Endothelial cell of umbilical vein (primary cell): Measurements from ENCODE around the gene DNASE1. TPM values are rescaled to one million over a fixed set of nuclear protein-coding genes. Genes with fewer than 3 reads are reported as not detected.

Experiments used
- BruUV-seq: library from RNA; stranded (reverse); fragments of 400-500 nt; replicated peaks from 2 replicates; lab custom pipeline; 2021; lab: Mats Ljungman, UMichigan
- CTCF ChIA-PET: fragments of 300-600, 350-600 bp; sonication (Branson Sonifier 250); formaldehyde crosslinking; loops from one replicate; lab custom pipeline; 2021; ENCODE audit warnings: antibody characterized with exemption, inconsistent platforms; lab: Charles Lee
- POLR2A ChIA-PET: fragments of 300-600, 350-600 bp; sonication (Branson Sonifier 250); formaldehyde crosslinking; loops from one replicate; lab custom pipeline; 2021; ENCODE audit warnings: antibody characterized with exemption, inconsistent platforms; lab: Charles Lee
- DNase-seq: peaks from one replicate; pipeline ENCODE4 v3.0.0-alpha.2; 2011; ENCODE audit warnings: low read depth, low spot score
- FAIRE-seq: peaks from 2 replicates; lab custom pipeline; 2011; peaks lifted over from hg19 to GRCh38; lab: Jason Lieb, UNC
- H2AFZ ChIP-seq: 2 replicates; pipeline ENCODE4 v1.6.0; 2012; ENCODE audit warnings: low read depth, low read length, control low read depth, inconsistent platforms
- H3K27ac ChIP-seq: 2 replicates; pipeline ENCODE4 v1.5.1; 2011; ENCODE audit warnings: low read depth, mild to moderate bottlenecking, control low read depth, low read length, moderate library complexity; ENCODE audit not compliant: insufficient read depth
- H3K27me3 ChIP-seq, 2 experiments: 2 replicates each; pipeline versions ENCODE4 v1.6.0 to v1.6.1; 2011; ENCODE audit warnings: low read length in 2 of 2, mixed read lengths in 1 of 2; ENCODE audit not compliant: control insufficient read depth in 2 of 2, insufficient read depth in 2 of 2
- H3K36me3 ChIP-seq, 2 experiments: 2 replicates in 1 of 2; 3 replicates in 1 of 2; pipeline ENCODE4 v1.5.1; 2011; ENCODE audit warnings: low read length in 2 of 2, mild to moderate bottlenecking in 1 of 2, moderate library complexity in 1 of 2; ENCODE audit not compliant: control insufficient read depth in 2 of 2, insufficient read depth in 2 of 2; ENCODE audit errors: extremely low read depth in 1 of 2
- H3K4me1 ChIP-seq: 3 replicates; pipeline ENCODE4 v1.5.1; 2011; ENCODE audit warnings: mild to moderate bottlenecking, low read length; ENCODE audit not compliant: control insufficient read depth, insufficient read depth; ENCODE audit errors: extremely low read depth
- H3K4me2 ChIP-seq: 2 replicates; pipeline ENCODE4 v1.6.1; 2011; ENCODE audit warnings: low read length, control low read depth, mixed read lengths; ENCODE audit not compliant: insufficient read depth
- H3K4me3 ChIP-seq, 3 experiments: fragments of 200-600 bp in 1 of 3; sonication (generic), shearing (Covaris generic) in 1 of 3; replicated peaks in 1 of 3; 2 replicates each; pipeline ENCODE4 v1.5.1; 2011 to 2016; ENCODE audit warnings: control low read depth in 3 of 3, low read length in 3 of 3, mild to moderate bottlenecking in 2 of 3, inconsistent platforms in 1 of 3, low read depth in 1 of 3, moderate library complexity in 1 of 3; ENCODE audit not compliant: insufficient read depth in 1 of 3
- H3K79me2 ChIP-seq: 2 replicates; pipeline ENCODE4 v1.6.0; 2012; ENCODE audit warnings: low read length, inconsistent platforms; ENCODE audit not compliant: control insufficient read depth, insufficient read depth
- H3K9ac ChIP-seq: replicated peaks from 2 replicates; pipeline ENCODE3; 2011; ENCODE audit warnings: low read length, control low read depth; ENCODE audit not compliant: insufficient read depth; ENCODE audit errors: extremely low read depth
- H3K9me1 ChIP-seq: replicated peaks from 3 replicates; pipeline ENCODE4 v1.6.0; 2011; ENCODE audit warnings: mild to moderate bottlenecking, low read length; ENCODE audit not compliant: control insufficient read depth, insufficient read depth; ENCODE audit errors: extremely low read depth
- H3K9me3 ChIP-seq: replicated peaks from 2 replicates; pipeline ENCODE4 v1.5.1; 2012; ENCODE audit warnings: low read length, inconsistent platforms; ENCODE audit not compliant: control insufficient read depth, insufficient read depth
- H4K20me1 ChIP-seq: replicated peaks from 2 replicates; pipeline ENCODE3; 2011; ENCODE audit warnings: mild to moderate bottlenecking, low read length; ENCODE audit not compliant: control insufficient read depth, insufficient read depth; ENCODE audit errors: extremely low read depth
- EZH2 ChIP-seq: IDR thresholded peaks from 2 replicates; pipeline ENCODE4 v1.6.1; 2012; ENCODE audit warnings: borderline replicate concordance, low read depth, mild to moderate bottlenecking, moderate library complexity, low read length, inconsistent platforms; ENCODE audit not compliant: severe bottlenecking
- FOS ChIP-seq: IDR thresholded peaks from 2 replicates; pipeline ENCODE4 v1.6.1; 2011; ENCODE audit warnings: mild to moderate bottlenecking, low read length, moderate library complexity, borderline replicate concordance; ENCODE audit not compliant: insufficient read depth
- GATA2 ChIP-seq: IDR thresholded peaks from 2 replicates; pipeline ENCODE4 v1.7.0; 2011; ENCODE audit warnings: low read depth, mild to moderate bottlenecking, moderate library complexity, mixed read lengths, low read length; ENCODE audit not compliant: insufficient read length, insufficient read depth
- JUN ChIP-seq: IDR thresholded peaks from 2 replicates; pipeline ENCODE4 v1.6.1; 2011; ENCODE audit warnings: borderline replicate concordance, low read depth; ENCODE audit not compliant: insufficient read length, insufficient read depth
- MAX ChIP-seq: IDR thresholded peaks from 2 replicates; pipeline ENCODE4 v1.6.1; 2011; ENCODE audit not compliant: insufficient read depth, insufficient read length
- POLR2A ChIP-seq: IDR thresholded peaks from 2 replicates; pipeline ENCODE4 v1.6.1; 2012; ENCODE audit warnings: low read depth, mild to moderate bottlenecking, control low read depth, low read length
- POLR2AphosphoS5 ChIP-seq: IDR thresholded peaks from 2 replicates; pipeline ENCODE4 v1.6.1; 2012; ENCODE audit warnings: low read depth, mild to moderate bottlenecking, control low read depth, low read length, moderate library complexity; ENCODE audit not compliant: insufficient read depth
- dilution Hi-C: fragments of 300-500 bp; cut with MboI; formaldehyde crosslinking; loops from one replicate; pipeline ENCODE4 v1.15.0; 2019; ENCODE audit warnings: low sequenced_read_pairs; ENCODE audit not compliant: extremely low pct_ligation_motif_present
- intact Hi-C: fragments of 100-400 bp; cut with micrococcal nuclease; formaldehyde crosslinking; loops from one replicate; pipeline ENCODE4 v1.10.0; 2022
- polyA plus RNA-seq, 4 experiments: library from polyadenylated mRNA; depleted of rRNA in 3 of 4; stranded (reverse) in 3 of 4; unstranded in 1 of 4; fragments of >200 nt; gene quantifications; 2 replicates each; pipeline versions ENCODE4 v1.2.1 to v1.2.3, GENCODE V29; 2011 to 2012; ENCODE audit warnings: missing spikeins in 1 of 4
- total RNA-seq: library from RNA; stranded (reverse); gene quantifications from 2 replicates; pipeline ENCODE4 v1.2.3, GENCODE V29; 2021
- TF ChIP-seq, protein P1 (sequence below), 2 donors: IDR thresholded peaks; 1 replicate in 1 of 2; 2 replicates in 1 of 2; pipeline ENCODE4 v1.5.1; 2011; ENCODE audit warnings: low read length in 2 of 2, mild to moderate bottlenecking in 2 of 2, moderate library complexity in 2 of 2, control low read depth in 1 of 2, inconsistent platforms in 1 of 2, low read depth in 1 of 2; ENCODE audit not compliant: insufficient read depth in 1 of 2; ENCODE audit errors: extremely low read depth in 1 of 2

Gene DNASE1
- total and polyA plus RNA-seq, 2 donors (not counting 3 experiments of a cell fraction or from before 2014, with no cell fraction given) = 11.1 to 13.5 TPM

DNA sequence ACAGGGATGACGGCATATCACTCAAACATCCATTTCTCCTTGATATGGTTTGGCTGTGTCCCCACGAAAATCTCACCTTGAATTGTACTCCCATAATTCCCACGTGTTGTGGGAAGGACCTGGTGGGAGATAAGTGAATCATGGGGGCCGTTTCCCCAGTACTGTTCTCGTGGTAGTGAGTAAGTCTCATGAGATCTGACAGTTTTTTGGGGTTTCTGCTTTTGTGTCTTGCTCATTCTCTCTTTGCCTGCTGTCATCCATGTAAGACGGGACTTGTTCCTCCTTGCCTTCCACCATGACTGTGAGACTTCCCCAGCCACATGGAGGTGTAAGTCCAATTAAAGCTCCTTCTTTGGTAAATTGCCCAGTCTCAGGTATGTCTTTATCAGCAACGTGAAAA, 32.5 kb downstream of the DNASE1 start:
- DNase-seq = no peak
- no peak for FAIRE-seq
- peaks cover 4 to 7% of the 10 kb centered on the region in 2 experiments for H3K36me3 ChIP-seq
- no peaks in the 10 kb centered on the region for H3K9me3 ChIP-seq
- no peak for TF ChIP-seq JUN
- no peak for TF ChIP-seq MAX
- TF ChIP-seq, protein P1, sequence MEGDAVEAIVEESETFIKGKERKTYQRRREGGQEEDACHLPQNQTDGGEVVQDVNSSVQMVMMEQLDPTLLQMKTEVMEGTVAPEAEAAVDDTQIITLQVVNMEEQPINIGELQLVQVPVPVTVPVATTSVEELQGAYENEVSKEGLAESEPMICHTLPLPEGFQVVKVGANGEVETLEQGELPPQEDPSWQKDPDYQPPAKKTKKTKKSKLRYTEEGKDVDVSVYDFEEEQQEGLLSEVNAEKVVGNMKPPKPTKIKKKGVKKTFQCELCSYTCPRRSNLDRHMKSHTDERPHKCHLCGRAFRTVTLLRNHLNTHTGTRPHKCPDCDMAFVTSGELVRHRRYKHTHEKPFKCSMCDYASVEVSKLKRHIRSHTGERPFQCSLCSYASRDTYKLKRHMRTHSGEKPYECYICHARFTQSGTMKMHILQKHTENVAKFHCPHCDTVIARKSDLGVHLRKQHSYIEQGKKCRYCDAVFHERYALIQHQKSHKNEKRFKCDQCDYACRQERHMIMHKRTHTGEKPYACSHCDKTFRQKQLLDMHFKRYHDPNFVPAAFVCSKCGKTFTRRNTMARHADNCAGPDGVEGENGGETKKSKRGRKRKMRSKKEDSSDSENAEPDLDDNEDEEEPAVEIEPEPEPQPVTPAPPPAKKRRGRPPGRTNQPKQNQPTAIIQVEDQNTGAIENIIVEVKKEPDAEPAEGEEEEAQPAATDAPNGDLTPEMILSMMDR (IDR thresholded peaks at IDR 0.05; ENCODE audit: extremely low read depth in 1 of 2, insufficient read depth in 1 of 2, low read depth in 1 of 2, low read length in 2 of 2) = no peak
- no peak for TF ChIP-seq GATA2
- no peak for TF ChIP-seq EZH2
- TF ChIP-seq POLR2AphosphoS5 = no peak
- no peak for TF ChIP-seq POLR2A
- no peak for TF ChIP-seq FOS
- H3K4me3 ChIP-seq = no peak overlapping the region
- POLR2A ChIA-PET = interaction anchor here (0.7 kb wide), 1 partner anchor 64 kb away, joined by 6 read pairs; no protein-coding TSS in a partner anchor
- H3K9ac ChIP-seq = no peak overlapping the region
- H3K27me3 ChIP-seq = no peaks in the 10 kb centered on the region
- no peak overlapping the region for H3K27ac ChIP-seq
- no peaks in the 10 kb centered on the region for H3K4me1 ChIP-seq
- CTCF ChIA-PET = interaction anchor here (0.7 to 3.1 kb wide), 3 partner anchors 9 to 271 kb away, joined by 3 to 16 read pairs (median 4); no protein-coding TSS in a partner anchor
- no peaks in the 10 kb centered on the region for H3K79me2 ChIP-seq
- H3K4me2 ChIP-seq = no peak overlapping the region
- H4K20me1 ChIP-seq = no peaks in the 10 kb centered on the region
- intact Hi-C loops (no loop called here), dilution Hi-C loops (no loop called here)
- H3K9me1 ChIP-seq = no peaks in the 10 kb centered on the region
- no peak overlapping the region for H2AFZ ChIP-seq
- BruUV-seq = no TSS peak
